HAP-1 (cell line): ENCODE results near the gene IGFBP6.

Experiments used
- DNase-seq, 2 experiments: peaks; one replicate each; pipeline ENCODE4 v3.0.0-alpha.2; 2016 to 2020; ENCODE audit warnings: low spot score in 2 of 2
- H3K27me3 ChIP-seq: fragments of 250-450 bp; sonication (Bioruptor Pico); 2 replicates; pipeline ENCODE4 v1.5.1; 2020; ENCODE audit warnings: low read depth, mild to moderate bottlenecking, moderate library complexity
- H3K36me3 ChIP-seq: fragments of 250-450 bp; sonication (Bioruptor Pico); replicated peaks from 2 replicates; pipeline ENCODE4 v1.5.1; 2020; ENCODE audit warnings: mild to moderate bottlenecking
- H3K4me1 ChIP-seq: fragments of 250-450 bp; sonication (Bioruptor Pico); 2 replicates; pipeline ENCODE4 v1.5.1; 2020; ENCODE audit warnings: mild to moderate bottlenecking
- H3K4me3 ChIP-seq: fragments of 250-450 bp; sonication (Bioruptor Pico); 2 replicates; pipeline ENCODE4 v1.5.1; 2020; ENCODE audit warnings: mild to moderate bottlenecking, moderate library complexity
- H3K9me3 ChIP-seq: fragments of 250-450 bp; sonication (Bioruptor Pico); 2 replicates; pipeline ENCODE4 v1.5.1; 2020; ENCODE audit warnings: mild to moderate bottlenecking, moderate library complexity
- in situ Hi-C: fragments of 300-500 bp; cut with MboI; formaldehyde crosslinking; loops from 3 replicates; pipeline ENCODE4 v1.14.3; 2020; ENCODE audit warnings: low sequenced_read_pairs, inconsistent platforms, mixed read lengths

IGFBP6 gene

DNA sequence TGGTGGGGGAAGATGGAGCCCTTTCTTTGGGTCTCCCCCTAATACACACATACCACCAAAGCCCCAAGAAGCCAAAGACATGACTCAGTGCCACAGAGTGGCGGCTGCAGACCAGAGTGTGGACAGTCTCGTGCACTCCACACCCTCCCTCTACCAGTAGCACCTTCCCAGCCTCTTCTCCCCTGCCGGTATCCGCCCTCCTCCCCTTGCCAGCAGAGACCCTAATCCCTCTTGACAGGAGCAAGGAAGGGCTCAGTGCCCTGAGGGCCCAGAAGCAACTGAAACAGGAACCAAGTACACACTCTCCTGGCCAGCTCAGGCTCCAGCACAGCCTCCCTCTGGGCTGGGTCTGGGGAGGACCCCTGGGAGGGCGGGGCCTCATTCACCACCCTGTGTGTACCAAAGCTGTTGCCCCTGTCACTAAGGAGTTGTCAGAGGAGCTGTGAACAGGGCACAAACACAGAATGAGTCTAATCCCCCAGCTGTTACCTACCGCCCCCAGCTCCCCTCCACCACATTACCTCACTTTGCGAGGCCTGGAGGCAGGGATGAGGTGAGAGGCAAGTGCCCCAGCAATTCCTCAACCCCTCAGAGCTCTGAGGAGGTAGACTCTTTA, 26.5 kb upstream of the IGFBP6 start:
- Histone ChIP-seq H3K27me3 (no peaks in the 10 kb centered on the region), H3K4me1 (no peaks in the 10 kb centered on the region), H3K36me3 (peaks cover 6% of the 10 kb centered on the region; the same call in 1 of the 2 replicates), H3K4me3 (no peak overlapping the region), H3K9me3 (no peaks in the 10 kb centered on the region)
- DNase-seq = no peak
- in situ Hi-C loops = no loop called here

DNA sequence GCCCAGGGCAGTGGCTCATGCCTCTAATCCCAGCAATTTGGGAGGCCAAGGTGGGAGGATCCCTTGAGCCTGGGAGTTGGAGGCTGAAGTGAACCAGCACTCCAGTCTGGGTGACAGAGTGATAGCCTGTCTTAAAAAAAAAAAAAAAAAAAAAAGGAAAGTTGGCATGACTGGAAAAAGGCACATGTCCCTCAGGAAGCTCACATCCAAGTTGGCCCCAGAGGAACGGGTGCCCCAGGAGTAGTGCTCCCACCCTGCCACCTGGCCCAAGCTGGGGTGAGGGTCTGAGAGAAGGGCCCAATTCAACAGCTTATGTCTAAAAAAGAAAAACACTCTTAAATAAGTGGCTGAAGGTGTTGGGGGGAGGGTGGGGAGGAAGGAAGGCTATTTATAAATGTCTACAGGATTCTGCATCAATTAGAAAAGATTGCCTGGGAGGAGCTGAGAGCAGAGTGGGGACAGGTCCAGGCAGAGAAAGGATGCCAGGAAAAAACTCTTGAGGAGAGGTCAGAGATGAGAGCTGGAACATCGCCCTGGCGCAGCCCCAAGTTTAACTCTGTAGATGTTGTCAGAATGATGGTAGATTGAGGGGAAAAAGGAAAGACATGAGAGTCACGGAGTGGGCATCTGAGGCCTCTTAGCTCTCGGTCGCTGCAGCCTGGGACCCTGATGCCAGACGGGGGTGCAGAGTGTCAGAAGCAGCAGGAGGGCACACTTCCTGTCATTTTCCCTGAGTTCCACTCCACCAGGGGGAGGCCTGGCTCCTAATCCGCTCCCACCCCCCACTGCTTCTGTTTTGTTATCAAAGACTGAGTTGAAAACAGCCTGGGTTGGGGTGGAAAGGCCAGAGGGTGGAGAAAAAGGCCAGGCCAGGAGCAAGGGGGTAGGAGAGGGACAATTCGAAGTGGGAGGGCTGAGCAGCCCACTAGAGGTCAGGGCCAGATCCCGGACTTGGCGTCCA, 25.6 kb upstream of the IGFBP6 start:
- no peak overlapping the region for H3K4me3 ChIP-seq
- no peaks in the 10 kb centered on the region for H3K27me3 ChIP-seq
- H3K9me3 ChIP-seq = no peaks in the 10 kb centered on the region
- DNase-seq = no peak
- in situ Hi-C loops = no loop called here
- H3K4me1 ChIP-seq = no peaks in the 10 kb centered on the region
- peaks cover 6% of the 10 kb centered on the region; the same call in 1 of the 2 replicates for H3K36me3 ChIP-seq

DNA sequence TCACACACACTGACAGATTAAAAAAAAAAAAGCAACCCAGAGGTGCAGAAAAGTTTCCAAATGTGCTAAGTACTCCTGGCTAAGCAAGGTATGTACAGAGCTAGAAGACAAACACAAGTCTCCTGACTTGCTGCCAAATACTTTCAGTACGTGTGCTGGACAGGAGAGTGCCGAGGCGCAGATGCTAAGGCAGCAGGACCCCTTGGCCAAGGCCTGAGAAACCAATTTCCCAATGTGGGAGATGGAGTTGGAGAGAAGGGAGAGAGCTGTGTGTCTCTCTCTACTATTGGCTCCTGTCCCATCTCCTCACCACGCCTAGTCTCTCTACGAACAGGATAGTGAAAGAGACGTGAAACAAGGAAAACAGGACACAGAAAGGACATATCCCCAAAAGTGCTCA, 23.6 kb upstream of the IGFBP6 start:
- Histone ChIP-seq H3K36me3 (peaks cover 6% of the 10 kb centered on the region; the same call in 1 of the 2 replicates), H3K4me1 (no peaks in the 10 kb centered on the region), H3K4me3 (no peak overlapping the region), H3K9me3 (no peaks in the 10 kb centered on the region), H3K27me3 (no peaks in the 10 kb centered on the region)
- DNase-seq = no peak
- in situ Hi-C loops = no loop called here

DNA sequence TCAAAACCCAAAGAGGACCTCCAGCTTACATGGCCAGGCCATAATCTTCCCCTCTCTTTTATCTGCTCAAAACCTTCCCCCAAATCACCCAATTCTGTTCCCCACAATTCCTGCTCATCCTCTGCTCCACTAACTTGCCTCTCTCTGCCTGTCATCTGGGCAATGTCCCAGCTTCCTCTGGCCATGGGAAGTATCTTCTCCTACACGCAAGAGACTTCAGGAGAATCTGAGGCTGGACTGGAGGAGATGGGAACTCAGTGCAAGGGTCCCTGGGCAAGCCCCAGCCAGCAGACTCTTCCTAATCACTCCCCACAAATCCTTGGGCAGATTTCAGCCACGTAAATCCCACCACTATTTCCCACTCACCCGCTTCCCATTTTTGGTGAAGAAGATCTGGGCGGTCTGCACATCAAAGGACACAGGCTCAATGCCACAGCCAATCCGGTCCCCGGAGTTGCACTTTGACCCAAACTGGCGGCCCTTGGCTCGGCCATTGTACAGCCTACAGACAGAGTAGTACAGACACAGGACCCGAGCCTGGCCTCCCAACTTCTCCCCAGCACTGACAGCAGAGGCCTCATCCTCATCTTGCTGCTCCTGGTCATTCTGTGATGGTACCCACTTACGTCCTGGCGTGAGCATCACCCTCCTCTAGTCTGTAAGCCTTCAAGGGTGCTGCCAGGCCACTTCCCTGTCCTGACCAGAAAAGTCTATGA, 23.0 kb upstream of the IGFBP6 start:
- Histone ChIP-seq H3K4me3 (no peak overlapping the region), H3K9me3 (no peaks in the 10 kb centered on the region), H3K4me1 (no peaks in the 10 kb centered on the region), H3K36me3 (peaks cover 6% of the 10 kb centered on the region; the same call in 1 of the 2 replicates), H3K27me3 (no peaks in the 10 kb centered on the region)
- no peak for DNase-seq
- in situ Hi-C loops = no loop called here

DNA sequence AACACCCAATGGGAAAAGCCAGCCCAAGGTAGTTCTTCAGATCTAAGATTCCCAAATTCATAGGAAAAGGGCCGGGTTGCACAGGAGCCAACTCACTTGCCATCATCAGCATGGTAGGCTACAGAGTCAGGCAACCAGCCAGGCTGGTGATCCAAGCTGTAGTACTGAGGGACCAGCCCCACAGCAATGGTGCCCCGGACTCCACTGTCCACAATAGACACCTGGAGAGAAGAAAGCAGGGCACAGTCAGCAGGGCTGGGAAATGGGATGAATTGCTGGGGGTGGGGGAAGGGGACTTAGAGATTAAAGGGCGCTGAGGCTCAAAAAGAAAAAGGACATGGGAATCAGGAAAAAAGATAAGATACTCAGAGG, 22.5 kb upstream of the IGFBP6 start:
- in situ Hi-C loops = no loop called here
- H3K9me3 ChIP-seq = no peaks in the 10 kb centered on the region
- H3K36me3 ChIP-seq = peaks cover 6% of the 10 kb centered on the region; the same call in 1 of the 2 replicates
- no peak for DNase-seq
- H3K4me1 ChIP-seq = peaks cover 5% of the 10 kb centered on the region
- H3K27me3 ChIP-seq = no peaks in the 10 kb centered on the region
- H3K4me3 ChIP-seq = no peak overlapping the region

DNA sequence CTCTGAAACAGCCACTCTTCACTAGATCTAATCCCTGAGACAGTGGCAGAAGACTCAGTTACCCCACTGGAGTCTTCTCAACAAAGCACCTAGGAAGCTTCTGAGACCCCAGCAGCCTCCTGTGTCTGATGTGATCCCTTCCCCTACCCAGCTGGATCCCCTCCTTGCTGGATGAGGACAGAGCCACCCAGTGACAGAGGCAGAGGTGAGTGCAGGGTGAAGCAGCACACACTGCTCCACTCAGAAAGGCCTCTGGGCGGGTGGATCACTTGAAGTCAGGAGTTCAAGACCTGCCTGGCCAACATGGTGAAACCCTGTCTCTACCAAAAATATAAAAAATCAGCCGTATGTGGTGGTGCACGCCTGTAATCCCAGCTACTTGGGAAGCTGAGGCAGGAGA, 21.0 kb upstream of the IGFBP6 start:
- in situ Hi-C loops = no loop called here

DNA sequence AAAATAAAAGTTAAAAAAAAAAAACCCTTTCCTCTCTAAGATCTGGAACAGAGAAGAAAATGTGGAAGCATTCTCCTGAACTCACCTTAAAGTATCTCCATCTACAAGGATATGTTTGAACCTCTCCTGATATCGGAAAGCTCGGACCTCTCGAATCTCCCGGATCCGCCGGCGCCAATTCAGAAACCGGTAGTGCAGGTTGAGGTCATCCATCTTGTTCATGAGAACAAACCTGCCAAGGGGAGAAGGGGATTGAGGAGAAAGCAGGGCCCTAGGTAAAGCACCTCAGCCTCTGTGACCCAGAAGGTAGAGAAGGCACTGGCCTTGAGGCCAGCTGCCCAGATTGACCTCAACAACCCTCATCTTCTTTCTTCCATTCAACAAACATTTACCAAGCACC, 20.4 kb upstream of the IGFBP6 start:
- Histone ChIP-seq H3K4me3 (no peak overlapping the region), H3K36me3 (peaks cover 6% of the 10 kb centered on the region; the same call in 1 of the 2 replicates), H3K27me3 (no peaks in the 10 kb centered on the region), H3K4me1 (peaks cover 5% of the 10 kb centered on the region), H3K9me3 (no peaks in the 10 kb centered on the region)
- DNase-seq = no peak
- in situ Hi-C loops = no loop called here

More for the DNA sequence above, 21.0 kb upstream of the IGFBP6 start:
- Histone ChIP-seq H3K9me3 (no peaks in the 10 kb centered on the region), H3K4me3 (no peak overlapping the region), H3K4me1 (peaks cover 5% of the 10 kb centered on the region), H3K27me3 (no peaks in the 10 kb centered on the region), H3K36me3 (peaks cover 6% of the 10 kb centered on the region; the same call in 1 of the 2 replicates)
- DNase-seq = no peak

DNA sequence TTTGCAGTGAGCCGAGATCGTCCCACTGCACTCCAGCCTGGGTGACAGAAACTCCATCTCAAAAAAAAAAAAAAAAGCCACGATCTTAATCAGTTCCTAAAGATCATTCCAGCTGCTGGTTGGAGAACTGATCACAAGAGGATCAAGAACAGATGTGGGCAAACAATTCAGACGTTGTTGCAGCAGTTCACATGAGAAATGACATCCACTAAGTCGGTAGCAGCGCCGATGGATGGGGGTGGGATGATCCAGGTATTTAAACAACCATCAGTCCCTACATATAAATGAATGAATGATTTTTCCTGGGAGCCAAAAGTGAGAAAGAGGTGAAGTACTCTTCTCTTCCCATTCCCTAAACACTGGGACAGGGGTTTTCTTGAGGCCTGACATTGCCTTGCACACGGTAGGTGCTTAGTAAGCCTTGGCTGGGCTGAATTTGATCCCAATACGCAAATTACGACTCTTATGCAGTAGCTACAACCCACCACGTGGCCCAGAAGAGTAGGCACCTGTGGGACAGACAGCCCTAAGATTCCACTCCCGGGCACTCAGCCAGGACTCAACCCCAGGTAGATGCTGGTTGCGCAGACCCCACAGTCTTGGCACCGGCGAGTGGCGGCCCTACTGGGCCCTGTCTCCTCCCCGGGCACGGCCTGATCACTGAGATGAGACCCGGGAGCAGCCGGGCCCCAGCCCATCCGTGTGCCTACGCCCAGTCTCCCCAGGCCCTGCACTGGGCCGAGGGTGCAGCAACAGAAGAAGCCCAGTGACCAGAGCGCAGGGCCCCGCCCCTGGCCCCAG, 18.8 kb upstream of the IGFBP6 start:
- Histone ChIP-seq H3K36me3 (peaks cover 6% of the 10 kb centered on the region; the same call in 1 of the 2 replicates), H3K9me3 (no peaks in the 10 kb centered on the region), H3K4me1 (peaks cover 5% of the 10 kb centered on the region), H3K4me3 (peak overlapping the region; percentile 46), H3K27me3 (no peaks in the 10 kb centered on the region)
- in situ Hi-C loops = no loop called here
- no peak for DNase-seq

DNA sequence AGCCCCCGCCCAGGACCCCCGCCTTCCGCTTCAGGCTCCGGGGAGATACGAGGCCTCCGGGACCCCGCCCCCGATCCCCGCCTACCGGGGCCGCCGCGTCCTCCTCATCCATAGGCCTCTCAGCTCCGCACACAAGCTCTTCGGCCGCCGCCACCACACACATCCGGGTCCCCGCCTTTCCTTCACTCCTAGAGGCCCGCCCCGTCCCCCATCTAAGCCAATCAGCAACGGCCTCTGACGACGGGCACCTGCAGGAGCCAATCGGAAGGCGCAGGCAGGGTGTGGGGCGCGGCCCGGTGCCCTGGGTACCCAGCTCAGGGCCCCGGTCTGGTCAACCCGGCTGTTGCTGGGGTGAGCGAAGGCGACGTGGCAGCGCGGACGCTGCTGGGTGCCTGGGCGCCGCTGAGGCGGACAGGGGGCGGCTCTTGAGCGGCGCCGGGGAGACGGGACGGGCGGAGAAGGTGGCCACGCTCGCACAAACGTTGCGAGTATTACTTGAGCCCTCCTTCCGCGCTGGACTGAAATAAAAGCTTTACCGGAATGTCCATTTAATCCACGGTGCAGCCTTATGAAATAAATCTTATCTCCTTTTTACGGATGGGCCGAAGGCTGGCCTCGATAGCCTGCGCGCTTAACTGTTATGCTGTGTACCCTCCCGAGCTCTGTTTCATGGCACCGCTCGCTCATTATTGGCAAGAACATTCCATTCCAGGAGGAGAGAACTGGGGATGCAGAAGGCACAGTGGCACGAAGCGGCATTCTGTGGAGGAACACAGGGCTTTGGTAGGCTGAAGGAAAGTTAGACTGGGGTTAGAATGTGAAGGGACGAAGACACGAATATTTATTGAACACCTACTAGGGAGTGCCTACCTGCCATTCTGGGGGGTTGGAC, 18.0 kb upstream of the IGFBP6 start, which contains the start of gene SPRYD3:
Gene SPRYD3 (minus strand): TSS at position 165 of the 892 bp plus-strand sequence. CDS start 57 bp downstream, at position 108.
- H3K27me3 ChIP-seq = no peaks in the 10 kb centered on the region
- in situ Hi-C loops = no loop called here
- H3K9me3 ChIP-seq = no peaks in the 10 kb centered on the region
- H3K4me3 ChIP-seq = peak within 1 kb of the TSS; percentile 46
- peaks cover under 1% of the 10 kb centered on the region; the same call in 1 of the 2 replicates for H3K36me3 ChIP-seq
- peak; percentile 95 to 97 for DNase-seq
- H3K4me1 ChIP-seq = peaks cover 5% of the 10 kb centered on the region

DNA sequence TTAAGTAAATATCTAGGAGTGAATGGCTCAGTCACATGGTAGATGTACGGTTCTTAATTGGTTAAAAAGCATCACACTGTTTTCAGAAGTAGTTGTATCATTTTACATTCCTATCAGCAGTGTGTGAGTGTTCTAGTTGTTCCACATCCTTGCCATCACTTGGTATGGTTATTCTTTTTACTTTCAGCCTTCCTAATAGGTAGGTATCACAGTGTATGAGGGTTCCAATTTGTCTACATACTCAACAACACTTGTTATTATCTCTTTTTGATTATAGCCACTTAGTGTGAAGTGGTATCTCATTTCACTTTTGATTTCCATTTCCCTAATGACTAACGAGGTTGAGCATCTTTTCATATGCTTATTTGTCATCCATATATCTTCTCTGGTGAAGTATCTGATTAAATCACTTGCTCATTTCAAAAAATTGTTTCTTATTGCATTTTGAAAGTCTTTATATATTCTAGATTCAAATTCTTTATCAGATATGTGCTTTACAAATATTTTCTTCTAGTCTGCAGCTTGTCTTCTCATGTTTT, 14.8 kb upstream of the IGFBP6 start:
- in situ Hi-C loops = no loop called here
- no peak for DNase-seq

DNA sequence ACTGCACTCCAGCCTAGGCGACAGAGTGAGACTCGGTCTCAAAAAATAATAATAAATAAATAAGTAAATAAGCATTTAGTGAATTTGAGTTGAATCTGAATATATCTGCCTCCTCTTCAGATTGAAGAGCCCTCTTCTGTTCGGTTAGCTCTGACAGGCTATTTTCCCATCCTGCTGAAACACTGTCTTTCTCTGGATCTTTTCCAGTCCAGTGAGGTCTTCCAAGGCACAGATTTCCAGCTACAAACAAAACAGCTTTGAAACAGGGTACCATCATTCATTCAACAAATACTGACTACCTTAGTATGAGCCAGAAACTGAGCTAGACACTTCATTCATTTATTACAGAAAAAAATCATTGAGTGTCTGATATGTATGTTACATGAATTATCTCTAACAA, 11.1 kb upstream of the IGFBP6 start:
- Histone ChIP-seq H3K4me3 (no peak overlapping the region), H3K36me3 (no peaks in the 10 kb centered on the region), H3K4me1 (no peaks in the 10 kb centered on the region), H3K9me3 (no peaks in the 10 kb centered on the region), H3K27me3 (no peaks in the 10 kb centered on the region; the same call in none of the 2 replicates)
- DNase-seq = no peak
- in situ Hi-C loops = no loop called here

More for the DNA sequence above, 14.8 kb upstream of the IGFBP6 start:
- Histone ChIP-seq H3K36me3 (no peaks in the 10 kb centered on the region), H3K27me3 (no peaks in the 10 kb centered on the region; the same call in 1 of the 2 replicates), H3K9me3 (no peaks in the 10 kb centered on the region), H3K4me3 (no peak overlapping the region), H3K4me1 (peaks cover 5% of the 10 kb centered on the region)

DNA sequence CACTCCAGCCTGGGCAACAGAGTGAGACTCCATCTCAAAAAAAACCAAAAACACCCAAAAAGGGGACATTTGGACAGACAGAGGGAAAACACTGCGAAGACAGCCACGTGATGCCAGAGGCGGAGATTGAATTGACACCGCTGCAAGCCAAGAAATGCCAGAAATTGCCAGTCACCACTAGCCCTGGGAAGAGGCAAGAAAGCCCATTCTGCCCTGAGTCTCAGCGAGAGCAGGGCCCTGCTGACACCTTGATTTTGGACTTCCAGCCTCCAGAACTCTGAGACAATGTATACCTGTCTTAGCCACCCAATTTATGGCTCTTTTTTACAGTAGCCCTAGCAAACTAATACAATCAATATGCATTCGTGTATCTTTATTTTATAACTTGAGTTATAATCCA, 7.4 kb upstream of the IGFBP6 start:
- no peaks in the 10 kb centered on the region for H3K4me1 ChIP-seq
- H3K36me3 ChIP-seq = no peaks in the 10 kb centered on the region
- H3K9me3 ChIP-seq = no peaks in the 10 kb centered on the region
- no peaks in the 10 kb centered on the region; the same call in none of the 2 replicates for H3K27me3 ChIP-seq
- H3K4me3 ChIP-seq = no peak overlapping the region
- in situ Hi-C loops = no loop called here
- DNase-seq = no peak
